Astrocyte of the spinal cord (primary cell): ENCODE measurements around the gene MARK2.
A peak's percentile ranks its signal among the peaks of the same experiment; 100 is the strongest.

Source experiments
- DNase-seq: peaks from one replicate; pipeline ENCODE4 v3.0.0; 2011; ENCODE audit warnings: low read depth, low spot score
- H3K4me3 ChIP-seq: 2 replicates; pipeline ENCODE4 v1.5.1; 2011; ENCODE audit warnings: low read depth, mild to moderate bottlenecking, low read length, moderate library complexity
- CTCF ChIP-seq: IDR thresholded peaks from 2 replicates; pipeline ENCODE4 v1.5.1; 2012; ENCODE audit warnings: low read depth, mild to moderate bottlenecking, low read length, inconsistent platforms
- in situ Hi-C: cut with HindIII; loops from 2 replicates; pipeline ENCODE4 v1.10.0; 2017; ENCODE audit warnings: low sequenced_read_pairs

The MARK2 gene

GRCh38 chr11:63850920-63851319, 12.0 kb downstream of the MARK2 start:
- H3K4me3 ChIP-seq: no peak overlapping the region
- in situ Hi-C loops: no loop called here

DNA sequence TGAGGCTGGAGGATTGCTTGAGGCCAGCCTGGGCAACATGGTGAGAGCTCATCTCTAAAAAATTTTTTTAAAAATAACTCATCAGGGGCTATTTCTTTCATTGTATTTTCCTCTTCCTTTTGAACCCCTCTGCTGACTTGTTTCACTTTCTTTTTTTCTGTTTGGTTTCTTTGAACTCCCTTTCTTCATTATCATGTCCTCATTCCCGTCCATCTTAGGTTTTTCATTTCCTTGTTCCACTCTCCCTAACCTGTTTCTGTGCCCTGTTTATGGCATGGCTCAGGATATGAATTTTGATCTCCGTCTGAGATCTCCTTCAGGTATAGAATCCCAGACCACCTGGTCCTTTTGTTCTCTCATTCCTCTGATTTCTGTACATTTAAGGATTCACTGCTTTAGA, 12.5 kb downstream of the MARK2 start:
- no peak for TF ChIP-seq CTCF

More at GRCh38 chr11:63850920-63851319, 12.0 kb downstream of the MARK2 start:
- DNase-seq: no peak
- TF ChIP-seq CTCF: no peak

GRCh38 chr11:63853476-63853875, 14.6 kb downstream of the MARK2 start:
- no peak for TF ChIP-seq CTCF
- H3K4me3 ChIP-seq: no peak overlapping the region
- DNase-seq: no peak
- in situ Hi-C loops: no loop called here

More for the DNA sequence above, 12.5 kb downstream of the MARK2 start:
- in situ Hi-C loops: no loop called here
- no peak overlapping the region for H3K4me3 ChIP-seq
- DNase-seq: no peak

DNA sequence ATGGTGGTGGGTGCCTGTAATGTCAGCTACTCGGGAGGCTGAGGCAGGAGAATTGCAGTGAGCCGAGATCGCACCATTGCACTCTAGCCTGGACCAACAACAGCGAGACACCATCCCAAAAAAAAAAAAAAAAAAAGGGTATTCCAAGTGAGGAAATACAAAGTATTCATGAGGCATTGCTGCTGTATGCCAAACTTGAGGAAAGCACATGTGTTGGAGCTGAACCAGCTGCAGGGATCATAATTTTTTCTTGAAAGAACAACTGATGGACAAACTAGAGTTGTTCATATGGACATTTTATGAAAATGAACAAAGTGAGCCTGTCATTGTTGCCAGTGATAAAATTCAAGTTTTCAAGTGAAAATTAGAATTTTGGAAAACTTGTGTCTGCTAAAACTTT, 15.8 kb downstream of the MARK2 start:
- no peak for DNase-seq
- in situ Hi-C loops: no loop called here
- no peak overlapping the region for H3K4me3 ChIP-seq
- no peak for TF ChIP-seq CTCF

GRCh38 chr11:63855975-63856374, 17.1 kb downstream of the MARK2 start:
- in situ Hi-C loops: no loop called here
- TF ChIP-seq CTCF: no peak
- no peak overlapping the region for H3K4me3 ChIP-seq
- no peak for DNase-seq

DNA sequence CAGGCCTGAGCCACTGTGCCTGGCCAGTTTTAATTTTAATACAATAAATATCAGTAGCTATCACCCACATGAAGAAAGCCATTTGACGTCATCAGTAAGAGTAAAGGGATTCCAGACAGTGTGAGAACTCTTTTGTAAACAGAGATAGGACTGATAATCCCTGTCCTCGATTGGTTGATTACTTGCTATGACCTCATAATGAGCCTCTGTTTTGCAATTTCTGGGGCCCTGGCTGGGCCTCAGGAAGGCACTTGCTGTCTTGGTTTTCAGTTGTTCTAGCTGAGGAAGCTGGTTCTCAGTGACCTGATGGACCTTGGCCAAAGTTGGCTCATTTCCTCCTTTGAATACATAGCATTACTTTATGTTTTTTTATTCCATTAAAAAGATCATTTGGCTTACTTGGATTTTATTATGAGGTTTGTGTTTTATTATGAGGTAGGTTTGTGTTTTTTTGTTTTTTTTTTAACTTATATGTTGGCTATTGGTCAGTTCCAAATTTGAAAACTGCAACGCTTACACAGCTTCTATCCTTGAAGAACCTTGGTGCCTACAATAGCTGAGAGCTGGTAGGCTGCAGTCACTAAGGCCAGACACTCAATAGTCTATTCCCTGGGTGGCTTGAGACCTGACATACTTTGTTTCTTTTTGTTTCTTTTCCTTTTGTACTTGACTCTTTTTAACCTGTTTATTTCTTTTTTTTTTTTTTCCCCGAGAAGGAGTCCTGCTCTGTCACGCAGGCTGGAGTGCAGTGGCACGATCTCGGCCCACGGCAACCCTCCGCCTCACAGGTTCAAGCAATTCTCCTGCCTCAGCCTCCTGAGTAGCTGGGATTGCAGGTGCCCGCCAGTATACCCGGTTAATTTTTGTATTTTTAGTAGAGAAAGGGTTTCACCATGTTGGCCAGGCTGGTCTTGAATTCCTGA, 20.0 kb downstream of the MARK2 start:
- in situ Hi-C loops: no loop called here
- TF ChIP-seq CTCF: no peak
- DNase-seq: peak; percentile 56
- no peak overlapping the region for H3K4me3 ChIP-seq
